Right atrium auricular region (tissue), 2 donors: ENCODE measurements around the gene ERICH6. TPM values are rescaled to one million over a fixed set of nuclear protein-coding genes. Genes with fewer than 3 reads are reported as not detected.

Experiments used
- DNase-seq: peaks from one replicate; pipeline ENCODE4 v3.0.0-alpha.2; 2019; ENCODE audit warnings: low spot score
- H3K27ac ChIP-seq, 2 donors: fragments of 200-600 bp; sonication (generic); 1 replicate in 1 of 2; 2 replicates in 1 of 2; pipeline ENCODE4 v1.5.1; 2016 to 2019
- H3K27me3 ChIP-seq, 2 donors: fragments of 200-600 bp; sonication (generic); one replicate each; pipeline versions ENCODE4 v1.5.1 to v1.6.0; 2017 to 2019
- H3K36me3 ChIP-seq: fragments of 200-600 bp; sonication (generic); one replicate; pipeline ENCODE4 v1.5.1; 2016
- H3K4me1 ChIP-seq, 2 donors: fragments of 200-600 bp; sonication (generic); one replicate each; pipeline versions ENCODE4 v1.5.1 to v1.6.0; 2017 to 2019
- H3K4me3 ChIP-seq, 2 donors: fragments of 200-600 bp; sonication (generic); 1 replicate in 1 of 2; 2 replicates in 1 of 2; pipeline ENCODE4 v1.5.1; 2017 to 2019; ENCODE audit warnings: mild to moderate bottlenecking in 1 of 2, moderate library complexity in 1 of 2
- H3K9me3 ChIP-seq, 2 donors: fragments of 200-600 bp; sonication (generic); one replicate each; pipeline ENCODE4 v1.5.1; 2019
- CTCF ChIP-seq, 2 donors: fragments of 200-600 bp; sonication (generic); IDR thresholded peaks; one replicate each; pipeline ENCODE4 v1.5.1; 2019; ENCODE audit warnings: antibody characterized with exemption in 2 of 2
- total RNA-seq, 2 donors: library from RNA; depleted of rRNA; stranded (reverse); fragments of >200 nt; gene quantifications; one replicate each; pipeline ENCODE4 v1.1.0, GENCODE V29; 2016

The ERICH6 gene
- total RNA-seq, 2 donors from 2014 or later: not detected

GRCh38 chr3:150746791-150747590 lies 43.3 kb upstream of the ERICH6 start:
- peaks cover 0 to 61% of the 10 kb centered on the region in 2 donors for H3K4me1 ChIP-seq

GRCh38 chr3:150745832-150746231 lies 42.1 kb upstream of the ERICH6 start:
- H3K4me3 ChIP-seq: no peak overlapping the region
- H3K27me3 ChIP-seq: no peaks in the 10 kb centered on the region
- DNase-seq: no peak
- H3K9me3 ChIP-seq: no peaks in the 10 kb centered on the region
- TF ChIP-seq CTCF (IDR thresholded peaks at IDR 0.05): no peak
- peaks cover 9% of the 10 kb centered on the region for H3K36me3 ChIP-seq
- H3K4me1 ChIP-seq: peaks cover 0 to 50% of the 10 kb centered on the region in 2 donors
- no peak overlapping the region for H3K27ac ChIP-seq

More at GRCh38 chr3:150746791-150747590, 43.3 kb upstream of the ERICH6 start:
- DNase-seq: no peak
- H3K27me3 ChIP-seq: no peaks in the 10 kb centered on the region
- no peak overlapping the region for H3K27ac ChIP-seq
- H3K4me3 ChIP-seq: no peak overlapping the region
- no peak for TF ChIP-seq CTCF (IDR thresholded peaks at IDR 0.05)
- H3K9me3 ChIP-seq: no peaks in the 10 kb centered on the region
- H3K36me3 ChIP-seq: peaks cover 4% of the 10 kb centered on the region

- no peaks in the 10 kb centered on the region for H3K27me3 ChIP-seq
- no peaks in the 10 kb centered on the region for H3K9me3 ChIP-seq
- H3K4me1 ChIP-seq: peaks cover 0 to 45% of the 10 kb centered on the region in 2 donors
- no peak overlapping the region for H3K4me3 ChIP-seq
- DNase-seq: no peak
- peaks cover 9% of the 10 kb centered on the region for H3K36me3 ChIP-seq
- no peak for TF ChIP-seq CTCF (IDR thresholded peaks at IDR 0.05)
- no peak overlapping the region for H3K27ac ChIP-seq
Measured at GRCh38 chr3:150744919-150745211, 41.1 kb upstream of the ERICH6 start.

GRCh38 chr3:150744041-150744918 lies 40.6 kb upstream of the ERICH6 start:
- H3K27ac ChIP-seq: no peak overlapping the region
- H3K36me3 ChIP-seq: peaks cover 9% of the 10 kb centered on the region
- TF ChIP-seq CTCF (IDR thresholded peaks at IDR 0.05): no peak
- H3K27me3 ChIP-seq: no peaks in the 10 kb centered on the region
- H3K4me3 ChIP-seq: no peak overlapping the region
- DNase-seq: no peak
- no peaks in the 10 kb centered on the region for H3K9me3 ChIP-seq
- H3K4me1 ChIP-seq: peaks cover 0 to 41% of the 10 kb centered on the region in 2 donors

- no peak for TF ChIP-seq CTCF (IDR thresholded peaks at IDR 0.05)
- no peak for DNase-seq
- Histone ChIP-seq H3K9me3 (no peaks in the 10 kb centered on the region), H3K4me3 (no peak overlapping the region), H3K27ac (no peak overlapping the region), H3K4me1 (peaks cover 0 to 35% of the 10 kb centered on the region in 2 donors), H3K36me3 (peaks cover 9% of the 10 kb centered on the region), H3K27me3 (no peaks in the 10 kb centered on the region)
Measured at GRCh38 chr3:150743508-150743907, 39.8 kb upstream of the ERICH6 start.
